Stimulated activated naive B cell treated with anti-CD40 and anti-IgM and Interleukin-4, amounts not matched to agents 10 μg/mL and 1 μg/mL and 100 μg/mL, for 72 hours (primary cell): ENCODE results near the gene CLEC10A.

Experiments used
- ATAC-seq, 2 donors: fragments of 150-1000 bp; cut with Tn5 transposase; replicated peaks; 2 replicates each; pipeline ENCODE4 v1.10.0; 2021; ENCODE audit warnings: moderate library complexity in 1 of 2
- DNase-seq: peaks from one replicate; pipeline ENCODE4 v3.0.0; 2021
- H3K27ac Mint-ChIP-seq: one replicate; pipeline ENCODE4 v1.8.0; 2022; ENCODE audit warnings: mild to moderate bottlenecking, mixed read lengths
- H3K27me3 Mint-ChIP-seq, 2 donors: one replicate each; pipeline ENCODE4 v1.8.0; 2022; ENCODE audit warnings: mixed read lengths in 2 of 2
- H3K36me3 Mint-ChIP-seq, 2 donors: one replicate each; pipeline ENCODE4 v1.8.0; 2022; ENCODE audit warnings: mixed read lengths in 2 of 2, mild to moderate bottlenecking in 1 of 2
- H3K4me1 Mint-ChIP-seq, 2 donors: one replicate each; pipeline ENCODE4 v1.8.0; 2022; ENCODE audit warnings: mixed read lengths in 2 of 2, mild to moderate bottlenecking in 1 of 2
- H3K4me3 Mint-ChIP-seq, 2 donors: one replicate each; pipeline ENCODE4 v1.8.0; 2022; ENCODE audit warnings: mild to moderate bottlenecking in 2 of 2, mixed read lengths in 2 of 2, moderate library complexity in 1 of 2
- H3K9me3 Mint-ChIP-seq, 2 donors: one replicate each; pipeline ENCODE4 v1.8.0; 2022; ENCODE audit warnings: mixed read lengths in 2 of 2, mild to moderate bottlenecking in 1 of 2

CLEC10A gene

DNA sequence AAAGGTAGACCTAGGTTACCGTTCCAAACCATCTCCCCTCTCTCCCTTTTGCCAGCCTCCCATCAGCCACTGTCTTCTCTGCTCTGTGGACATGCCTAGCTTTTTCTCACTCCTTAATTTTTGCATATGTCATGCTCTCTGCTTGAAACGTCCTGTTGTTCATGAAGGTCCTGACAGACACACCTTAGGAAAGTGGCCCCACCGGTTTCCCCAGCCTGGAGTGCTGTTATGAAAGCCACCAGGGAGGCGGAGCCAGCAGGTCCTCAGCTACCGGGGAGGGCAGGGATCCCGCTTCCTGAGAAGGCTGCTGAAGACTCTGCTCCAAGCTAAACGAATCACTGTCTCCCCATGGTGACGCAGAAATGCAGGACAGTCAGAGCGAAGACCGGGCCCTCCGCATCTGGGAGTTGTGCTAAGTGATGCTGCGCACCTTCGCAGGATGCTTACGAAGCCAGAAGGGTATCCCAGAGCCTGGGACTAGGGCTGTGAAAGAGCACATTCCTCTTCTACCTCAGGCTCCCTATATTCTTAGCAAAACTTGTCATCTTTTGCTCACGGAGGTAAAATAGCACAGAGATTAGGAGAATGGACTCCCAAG is 33.8 kb downstream of the CLEC10A start:
- Mint-ChIP-seq H3K4me1 (peaks cover 33 to 47% of the 10 kb centered on the region in 2 donors), H3K36me3 (no peaks in the 10 kb centered on the region), H3K27me3 (peaks cover 3 to 7% of the 10 kb centered on the region in 2 donors), H3K4me3 (peak overlapping the region; percentile 81 to 83), H3K27ac (peak overlapping the region; percentile 75), H3K9me3 (no peaks in the 10 kb centered on the region)
- no peak for DNase-seq
- peak; percentile 3 to 4 for ATAC-seq

DNA sequence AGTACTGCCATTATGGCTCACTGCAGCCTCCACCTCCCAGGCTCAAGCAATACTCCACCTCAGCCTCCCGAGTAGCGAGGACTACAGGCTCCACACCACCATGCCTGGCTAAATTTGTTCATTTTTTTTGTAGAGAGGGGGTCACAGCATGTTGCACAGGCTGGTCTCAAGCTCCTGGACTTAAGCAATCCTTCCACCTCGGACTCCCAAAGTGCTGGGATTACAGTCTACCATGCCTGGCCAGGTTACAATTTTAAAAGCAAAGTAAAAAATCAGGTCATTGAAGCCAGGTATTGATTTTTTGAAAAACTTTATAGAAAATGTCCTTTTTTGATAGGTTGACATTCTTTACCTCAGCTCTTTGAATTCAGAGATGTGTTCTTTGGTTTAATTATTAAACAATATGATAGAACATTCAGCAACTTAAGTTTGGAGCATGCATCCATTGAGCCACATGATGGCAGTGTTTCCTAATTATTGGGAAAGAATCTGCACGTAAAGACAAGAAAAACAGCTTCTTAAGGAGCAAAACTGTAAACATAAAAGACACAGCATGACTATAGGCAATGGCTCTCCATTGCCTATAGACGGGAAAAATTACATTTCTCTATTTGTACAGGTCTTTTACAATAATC is 34.4 kb downstream of the CLEC10A start:
- ATAC-seq (peak; percentile 26 to 30), DNase-seq (no peak)
- Mint-ChIP-seq H3K27ac (no peak overlapping the region), H3K27me3 (peaks cover 3 to 5% of the 10 kb centered on the region in 2 donors), H3K9me3 (no peaks in the 10 kb centered on the region), H3K36me3 (no peaks in the 10 kb centered on the region), H3K4me1 (peaks cover 33 to 47% of the 10 kb centered on the region in 2 donors), H3K4me3 (peak overlapping the region; percentile 81 to 83)

DNA sequence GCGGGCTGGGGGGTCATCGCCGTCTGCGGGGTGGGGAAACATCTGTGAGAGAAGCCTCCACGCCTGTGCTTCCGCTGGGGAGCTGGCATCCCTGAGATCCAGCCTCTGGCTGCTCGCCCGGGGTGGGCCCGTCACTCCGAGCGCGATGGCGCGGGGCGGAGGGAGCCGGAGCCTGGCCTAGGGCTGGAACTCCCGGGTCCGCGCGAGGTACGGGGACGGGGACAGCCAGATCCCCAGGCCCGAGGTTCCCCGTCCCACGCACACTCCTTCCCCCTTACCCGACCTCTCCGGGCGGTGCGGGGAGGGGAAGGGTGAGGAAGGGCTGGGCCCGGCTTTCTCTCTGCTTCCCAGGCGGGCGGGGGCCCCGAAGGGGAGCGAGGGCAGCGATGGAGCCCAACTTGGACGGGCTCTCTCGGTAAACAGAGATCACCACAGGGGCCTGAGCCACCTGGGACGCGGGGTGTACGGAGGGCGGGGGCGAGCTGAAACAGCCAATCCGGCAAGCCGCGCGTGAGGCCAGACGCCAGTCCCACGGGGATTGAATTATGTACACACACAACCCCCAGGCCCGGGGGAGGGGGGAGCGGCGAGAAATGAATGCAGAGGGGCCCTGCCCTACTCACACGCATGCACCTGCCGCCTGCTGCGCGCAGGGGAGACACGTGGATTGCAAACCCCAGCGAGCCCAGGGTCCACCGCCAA is 36.4 kb downstream of the CLEC10A start, which contains the start of gene SLC16A11:
TSS of gene SLC16A11 (minus strand) at position 596 of the 702 bp plus-strand sequence. CDS start at position 17, 579 bp downstream.
- ATAC-seq (peak; percentile 53 to 68), DNase-seq (peak; percentile 61)
- Mint-ChIP-seq H3K27ac (peak within 1 kb of the TSS; percentile 76), H3K36me3 (no peaks in the 10 kb centered on the region), H3K4me3 (peak within 1 kb of the TSS; percentile 76 to 82), H3K4me1 (peaks cover 37 to 50% of the 10 kb centered on the region in 2 donors), H3K27me3 (peaks cover 3 to 5% of the 10 kb centered on the region in 2 donors), H3K9me3 (no peaks in the 10 kb centered on the region)

DNA sequence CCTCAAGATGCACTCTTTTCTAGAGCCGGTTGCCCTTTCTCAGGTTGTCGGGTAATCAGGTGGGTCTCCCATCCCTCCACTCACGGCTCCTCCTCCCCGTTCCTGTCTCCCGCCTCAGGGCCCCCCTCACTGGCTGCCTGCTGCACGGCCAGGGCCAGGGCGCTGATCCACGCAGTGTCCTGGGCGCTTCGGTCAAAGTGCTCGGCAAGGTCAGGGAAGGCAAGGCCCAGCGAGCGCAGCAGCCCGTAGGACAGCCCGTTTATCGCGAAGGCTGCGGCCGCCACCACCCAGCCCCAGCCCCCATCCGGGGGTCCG is 36.9 kb downstream of the CLEC10A start:
- H3K4me3 Mint-ChIP-seq, result peak overlapping the region; percentile 76 to 82
- ATAC-seq (peak; percentile 7 to 8), DNase-seq (no peak)
- peaks cover 2 to 5% of the 10 kb centered on the region in 2 donors for H3K36me3 Mint-ChIP-seq
- H3K4me1 Mint-ChIP-seq, result peaks cover 41 to 55% of the 10 kb centered on the region in 2 donors
- peak overlapping the region; percentile 65 for H3K27ac Mint-ChIP-seq
- H3K9me3 Mint-ChIP-seq, result no peaks in the 10 kb centered on the region
- H3K27me3 Mint-ChIP-seq, result peaks cover 3 to 5% of the 10 kb centered on the region in 2 donors

DNA sequence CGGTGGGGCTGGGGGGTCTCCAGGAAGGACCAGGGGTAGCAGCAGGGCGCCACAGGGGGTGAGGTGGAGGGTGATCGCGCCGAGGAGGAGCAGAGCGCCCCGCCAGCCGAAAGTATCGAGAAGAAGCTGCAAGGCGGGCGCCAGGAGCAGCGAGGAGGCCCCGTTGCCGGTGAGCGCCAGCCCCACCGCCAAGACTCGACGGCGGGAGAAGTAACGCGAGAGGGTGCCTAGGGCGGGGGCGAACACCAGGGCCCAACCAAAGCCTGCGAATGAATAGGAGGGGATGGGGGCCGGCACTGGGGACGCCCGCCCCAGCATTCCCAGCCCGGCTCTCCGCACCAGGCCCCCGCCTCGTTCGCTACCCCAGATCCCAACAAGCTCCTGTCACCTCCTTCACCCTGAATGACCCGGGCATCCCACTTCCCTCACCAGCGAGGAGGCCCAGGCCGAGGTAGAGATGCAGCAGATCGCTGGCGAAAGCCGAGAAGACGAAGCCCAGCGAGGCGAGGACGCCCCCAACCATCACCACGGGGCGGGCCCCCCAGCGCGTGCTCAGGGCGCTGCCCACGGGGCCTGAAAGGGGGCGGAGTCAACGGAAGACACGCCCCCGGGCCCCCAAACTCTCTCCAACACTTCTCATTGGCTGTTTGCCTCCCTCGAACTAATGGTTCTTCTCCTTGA is 37.4 kb downstream of the CLEC10A start:
- ATAC-seq, result peak; percentile 22 to 29
- Mint-ChIP-seq H3K27me3 (peaks cover 3 to 5% of the 10 kb centered on the region in 2 donors), H3K4me3 (peak overlapping the region; percentile 76 to 82), H3K9me3 (no peaks in the 10 kb centered on the region), H3K27ac (peak overlapping the region; percentile 93), H3K36me3 (peaks cover 2 to 5% of the 10 kb centered on the region in 2 donors), H3K4me1 (peaks cover 42 to 59% of the 10 kb centered on the region in 2 donors)
- no peak for DNase-seq

DNA sequence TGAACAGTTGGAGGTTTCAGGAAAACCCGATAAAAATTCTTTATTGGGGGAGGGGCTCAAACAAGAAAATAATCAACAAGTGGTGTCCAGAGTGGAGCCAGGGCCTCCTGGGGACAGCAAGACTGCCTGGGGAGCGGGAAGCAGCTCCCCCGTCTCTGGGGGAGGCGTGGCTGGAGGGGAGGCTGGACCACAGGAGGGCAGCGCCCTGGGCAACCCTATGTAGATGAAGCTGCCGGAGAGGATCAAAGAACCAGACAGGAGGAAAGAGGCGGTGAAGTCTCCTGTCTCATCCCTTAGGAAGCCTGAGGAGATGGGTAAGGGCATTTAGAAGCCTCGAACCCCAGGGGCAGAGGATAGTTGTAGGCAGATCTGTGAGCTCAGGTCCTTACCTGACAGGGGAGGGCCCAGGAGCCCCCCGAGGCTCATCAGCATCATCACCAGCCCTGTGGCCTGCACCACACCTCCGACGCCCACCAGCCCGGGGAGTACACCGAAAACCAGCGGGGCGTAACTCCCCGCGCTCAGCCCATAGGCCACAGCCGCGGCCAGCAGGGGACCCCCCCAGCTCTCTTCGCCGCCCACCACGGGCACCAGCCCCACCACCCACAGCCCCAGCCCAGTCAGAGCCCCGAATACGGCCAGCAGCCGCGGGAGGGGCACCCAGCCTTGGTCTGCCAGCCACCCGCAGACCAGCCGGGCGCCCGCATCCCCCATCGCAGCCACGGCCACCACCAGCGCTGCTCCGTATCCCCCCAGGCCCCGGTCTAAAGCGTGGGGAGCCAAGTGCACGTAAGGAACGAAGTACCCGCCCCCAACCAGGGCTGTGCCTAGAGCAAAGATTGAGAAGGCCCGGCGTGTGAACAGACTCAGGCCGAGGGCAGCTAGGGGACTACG is 38.2 kb downstream of the CLEC10A start:
- Mint-ChIP-seq H3K27ac (peak overlapping the region; percentile 93), H3K9me3 (no peaks in the 10 kb centered on the region), H3K4me3 (peak overlapping the region; percentile 76 to 82), H3K27me3 (peaks cover 3 to 5% of the 10 kb centered on the region in 2 donors), H3K4me1 (peaks cover 42 to 63% of the 10 kb centered on the region in 2 donors), H3K36me3 (peaks cover 2 to 5% of the 10 kb centered on the region in 2 donors)
- DNase-seq (peak; percentile 34), ATAC-seq (peak; percentile 22 to 37)

DNA sequence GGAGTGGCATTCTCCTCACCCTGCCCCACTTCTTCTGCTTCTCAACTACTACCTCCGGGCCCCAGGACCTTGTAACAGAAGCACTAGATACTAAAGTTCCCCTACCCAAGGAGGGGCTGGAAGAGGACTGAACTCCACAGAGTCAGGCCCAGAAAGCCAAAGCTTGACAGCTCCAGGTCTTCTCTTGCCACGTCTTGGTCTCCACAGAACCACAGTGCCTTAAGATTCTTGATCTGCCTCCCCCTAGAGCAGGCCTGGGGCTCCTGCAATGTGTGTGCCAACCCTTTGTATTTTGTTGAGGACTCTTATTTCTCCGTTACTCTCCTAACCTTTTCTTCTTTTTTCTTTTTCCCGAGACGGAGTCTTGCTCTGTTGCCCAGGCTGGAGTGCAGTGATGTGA is 40.2 kb downstream of the CLEC10A start:
- ATAC-seq (no peak), DNase-seq (no peak)
- Mint-ChIP-seq H3K9me3 (no peaks in the 10 kb centered on the region), H3K27me3 (peaks cover 3 to 5% of the 10 kb centered on the region in 2 donors), H3K4me3 (no peak overlapping the region), H3K27ac (no peak overlapping the region), H3K36me3 (peaks cover 5% of the 10 kb centered on the region in 2 donors), H3K4me1 (peaks cover 39 to 68% of the 10 kb centered on the region in 2 donors)

DNA sequence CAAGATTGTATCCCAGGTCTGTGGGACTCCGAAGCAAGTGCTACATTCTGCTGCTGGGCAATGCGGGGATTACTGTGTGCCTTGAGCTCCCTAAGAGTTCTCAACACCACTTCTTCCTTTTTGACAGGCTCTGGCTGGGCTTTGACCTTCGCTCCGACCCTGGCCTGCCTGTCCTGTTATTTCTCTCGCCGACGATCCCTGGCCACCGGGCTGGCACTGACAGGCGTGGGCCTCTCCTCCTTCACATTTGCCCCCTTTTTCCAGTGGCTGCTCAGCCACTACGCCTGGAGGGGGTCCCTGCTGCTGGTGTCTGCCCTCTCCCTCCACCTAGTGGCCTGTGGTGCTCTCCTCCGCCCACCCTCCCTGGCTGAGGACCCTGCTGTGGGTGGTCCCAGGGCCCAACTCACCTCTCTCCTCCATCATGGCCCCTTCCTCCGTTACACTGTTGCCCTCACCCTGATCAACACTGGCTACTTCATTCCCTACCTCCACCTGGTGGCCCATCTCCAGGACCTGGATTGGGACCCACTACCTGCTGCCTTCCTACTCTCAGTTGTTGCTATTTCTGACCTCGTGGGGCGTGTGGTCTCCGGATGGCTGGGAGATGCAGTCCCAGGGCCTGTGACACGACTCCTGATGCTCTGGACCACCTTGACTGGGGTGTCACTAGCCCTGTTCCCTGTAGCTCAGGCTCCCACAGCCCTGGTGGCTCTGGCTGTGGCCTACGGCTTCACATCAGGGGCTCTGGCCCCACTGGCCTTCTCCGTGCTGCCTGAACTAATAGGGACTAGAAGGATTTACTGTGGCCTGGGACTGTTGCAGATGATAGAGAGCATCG is 41.8 kb downstream of the CLEC10A start:
- no peak overlapping the region for H3K27ac Mint-ChIP-seq
- DNase-seq, result no peak
- peaks cover 35 to 61% of the 10 kb centered on the region in 2 donors for H3K4me1 Mint-ChIP-seq
- ATAC-seq, result no peak
- H3K4me3 Mint-ChIP-seq, result peak overlapping the region in 1 of 2 donors; percentile 1
- H3K9me3 Mint-ChIP-seq, result no peaks in the 10 kb centered on the region
- H3K36me3 Mint-ChIP-seq, result peaks cover 5% of the 10 kb centered on the region in 2 donors
- no peaks in the 10 kb centered on the region for H3K27me3 Mint-ChIP-seq

DNA sequence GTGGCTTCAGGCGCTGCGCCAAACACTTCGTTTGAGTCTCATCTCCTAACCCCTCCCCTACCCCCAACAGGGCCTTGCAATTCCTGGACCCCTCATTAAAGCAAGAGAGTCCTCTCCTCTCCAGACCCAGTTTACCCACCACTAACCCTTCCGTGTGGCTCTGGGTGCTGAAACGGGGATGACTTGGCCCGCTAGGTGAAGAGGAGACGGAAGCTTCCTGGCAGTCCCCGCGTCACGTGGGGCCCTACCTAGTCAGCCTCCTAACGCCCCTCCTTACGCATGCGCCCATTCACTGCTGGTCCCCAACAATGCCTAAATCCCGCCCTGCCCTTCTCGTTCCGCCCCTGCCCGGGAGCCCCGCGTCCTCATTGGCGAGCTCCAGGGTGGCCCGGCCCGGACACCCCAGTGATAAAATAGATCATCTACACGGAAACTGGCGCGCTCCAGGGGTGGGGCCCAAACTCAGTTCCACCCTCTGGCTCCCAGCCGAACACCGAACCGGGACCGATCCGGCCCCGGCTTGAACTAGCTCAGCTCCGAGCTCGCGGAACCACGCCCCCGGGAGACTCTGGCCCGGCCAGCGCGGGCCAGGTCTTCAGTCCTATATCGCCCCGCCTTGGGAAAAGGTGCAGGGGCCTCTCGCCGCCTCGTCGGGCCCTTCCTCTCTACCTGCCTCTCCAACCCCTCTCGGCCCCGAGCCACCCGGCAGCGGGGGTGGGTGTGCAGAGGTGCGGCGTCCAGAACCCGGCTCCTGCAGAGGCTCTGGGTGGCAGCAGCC is 44.3 kb downstream of the CLEC10A start, which contains the start of gene SLC16A13:
TSS of gene SLC16A13 (plus strand) at position 425 of the 778 bp plus-strand sequence. CDS start 368 bp downstream, outside the sequence.
- H3K27ac Mint-ChIP-seq, result peak within 1 kb of the TSS; percentile 99
- H3K27me3 Mint-ChIP-seq, result no peaks in the 10 kb centered on the region
- no peaks in the 10 kb centered on the region for H3K9me3 Mint-ChIP-seq
- H3K36me3 Mint-ChIP-seq, result peaks cover 5% of the 10 kb centered on the region in 2 donors
- ATAC-seq, result peak; percentile 91 to 94
- peak within 1 kb of the TSS; percentile 95 to 99 for H3K4me3 Mint-ChIP-seq
- peak; percentile 97 for DNase-seq
- peaks cover 23 to 47% of the 10 kb centered on the region in 2 donors for H3K4me1 Mint-ChIP-seq

DNA sequence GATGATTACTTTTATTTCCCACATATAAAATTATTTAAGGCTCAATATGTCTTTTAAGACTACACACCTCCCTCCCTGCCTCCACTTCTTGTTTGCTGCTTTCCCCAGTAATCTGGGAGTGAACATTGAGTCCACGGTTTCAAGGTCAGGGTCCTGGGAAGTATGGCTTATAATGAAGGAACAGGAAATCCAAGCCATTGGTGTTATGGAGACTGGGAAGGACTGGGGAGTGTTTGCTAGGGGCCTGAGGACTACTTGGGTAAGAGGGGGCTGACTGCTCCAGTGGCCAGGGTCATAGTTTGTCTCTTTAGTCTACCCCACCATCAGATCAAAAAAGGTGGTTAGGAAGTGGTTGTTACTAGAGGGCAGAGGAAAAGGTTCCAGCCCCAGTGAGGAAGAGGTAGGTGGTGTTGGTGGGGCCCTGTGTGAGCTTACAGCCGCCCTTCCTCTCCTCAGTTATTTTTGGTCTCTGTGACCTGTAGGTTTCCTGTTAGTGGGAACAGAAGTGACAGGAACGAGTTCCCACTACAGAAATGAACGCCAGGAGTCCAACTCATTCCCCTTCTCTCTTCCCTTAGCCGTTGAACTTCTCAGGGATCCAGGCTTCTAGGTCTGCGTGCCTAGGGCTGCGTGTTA is 45.0 kb downstream of the CLEC10A start:
- peak; percentile 39 to 43 for ATAC-seq
- Mint-ChIP-seq H3K9me3 (peaks cover 1 to 2% of the 10 kb centered on the region in 2 donors), H3K27ac (peak overlapping the region; percentile 99), H3K4me1 (peaks cover 30 to 54% of the 10 kb centered on the region in 2 donors), H3K36me3 (peaks cover 5% of the 10 kb centered on the region in 2 donors), H3K4me3 (peak overlapping the region; percentile 95 to 99), H3K27me3 (no peaks in the 10 kb centered on the region)
- DNase-seq, result no peak

DNA sequence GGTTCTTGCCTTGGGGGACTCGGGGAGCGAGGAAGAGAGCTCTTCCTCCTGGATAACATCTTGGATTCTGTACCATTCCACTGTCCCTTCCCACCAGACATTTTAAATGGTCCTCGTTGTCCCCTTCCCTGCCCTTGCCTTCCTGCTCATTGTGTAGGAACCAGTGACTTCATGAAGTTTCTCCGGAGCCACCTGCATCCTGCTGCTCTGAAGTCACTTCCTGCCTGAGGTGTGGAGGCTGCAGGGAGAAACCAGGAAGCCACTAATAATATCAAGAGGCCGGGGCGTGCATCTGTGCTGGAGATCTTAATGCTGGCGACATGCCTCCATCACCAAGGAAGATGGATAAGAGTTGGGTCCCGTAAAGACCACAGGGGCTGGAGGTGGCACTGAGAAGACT is 50.4 kb downstream of the CLEC10A start:
- H3K4me3 Mint-ChIP-seq, result peak overlapping the region; percentile 75
- no peak for DNase-seq
- no peaks in the 10 kb centered on the region for H3K27me3 Mint-ChIP-seq
- peaks cover 23 to 28% of the 10 kb centered on the region in 2 donors for H3K4me1 Mint-ChIP-seq
- peak overlapping the region; percentile 82 for H3K27ac Mint-ChIP-seq
- ATAC-seq, result peak; percentile 72 to 92
- H3K9me3 Mint-ChIP-seq, result peaks cover 3 to 7% of the 10 kb centered on the region in 2 donors
- peaks cover 0 to 4% of the 10 kb centered on the region in 2 donors for H3K36me3 Mint-ChIP-seq
